ENCODE data around the gene PIPOX. TPM values are rescaled to one million over a fixed set of nuclear protein-coding genes. Genes with fewer than 3 reads are reported as not detected.

The PIPOX gene
- total and polyA plus RNA-seq, 2 of the 8 experiments (the other 6 are each of a cell fraction or from before 2014, with no cell fraction given) = 57.2 to 99.6 TPM

DNA sequence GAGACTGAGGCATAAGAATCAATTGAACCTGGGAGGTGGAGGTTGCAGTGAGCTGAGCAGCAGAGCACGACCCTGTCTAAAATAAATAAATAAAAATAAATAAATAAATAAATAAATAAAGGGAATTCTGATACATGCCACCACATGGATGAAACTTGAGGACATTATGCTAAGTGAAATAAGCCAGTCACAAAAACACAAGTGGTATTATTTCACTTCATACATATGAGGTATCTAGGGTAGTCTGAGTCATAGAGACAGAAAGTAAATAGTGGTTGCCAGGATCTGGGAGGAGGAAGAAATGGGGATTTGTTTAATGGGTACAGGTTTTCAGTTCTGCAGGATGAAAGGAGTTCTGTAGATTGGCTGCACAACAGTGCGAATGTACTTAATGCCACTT is 16.3 kb downstream of the PIPOX start (continued):
- TF ChIP-seq, protein P1, sequence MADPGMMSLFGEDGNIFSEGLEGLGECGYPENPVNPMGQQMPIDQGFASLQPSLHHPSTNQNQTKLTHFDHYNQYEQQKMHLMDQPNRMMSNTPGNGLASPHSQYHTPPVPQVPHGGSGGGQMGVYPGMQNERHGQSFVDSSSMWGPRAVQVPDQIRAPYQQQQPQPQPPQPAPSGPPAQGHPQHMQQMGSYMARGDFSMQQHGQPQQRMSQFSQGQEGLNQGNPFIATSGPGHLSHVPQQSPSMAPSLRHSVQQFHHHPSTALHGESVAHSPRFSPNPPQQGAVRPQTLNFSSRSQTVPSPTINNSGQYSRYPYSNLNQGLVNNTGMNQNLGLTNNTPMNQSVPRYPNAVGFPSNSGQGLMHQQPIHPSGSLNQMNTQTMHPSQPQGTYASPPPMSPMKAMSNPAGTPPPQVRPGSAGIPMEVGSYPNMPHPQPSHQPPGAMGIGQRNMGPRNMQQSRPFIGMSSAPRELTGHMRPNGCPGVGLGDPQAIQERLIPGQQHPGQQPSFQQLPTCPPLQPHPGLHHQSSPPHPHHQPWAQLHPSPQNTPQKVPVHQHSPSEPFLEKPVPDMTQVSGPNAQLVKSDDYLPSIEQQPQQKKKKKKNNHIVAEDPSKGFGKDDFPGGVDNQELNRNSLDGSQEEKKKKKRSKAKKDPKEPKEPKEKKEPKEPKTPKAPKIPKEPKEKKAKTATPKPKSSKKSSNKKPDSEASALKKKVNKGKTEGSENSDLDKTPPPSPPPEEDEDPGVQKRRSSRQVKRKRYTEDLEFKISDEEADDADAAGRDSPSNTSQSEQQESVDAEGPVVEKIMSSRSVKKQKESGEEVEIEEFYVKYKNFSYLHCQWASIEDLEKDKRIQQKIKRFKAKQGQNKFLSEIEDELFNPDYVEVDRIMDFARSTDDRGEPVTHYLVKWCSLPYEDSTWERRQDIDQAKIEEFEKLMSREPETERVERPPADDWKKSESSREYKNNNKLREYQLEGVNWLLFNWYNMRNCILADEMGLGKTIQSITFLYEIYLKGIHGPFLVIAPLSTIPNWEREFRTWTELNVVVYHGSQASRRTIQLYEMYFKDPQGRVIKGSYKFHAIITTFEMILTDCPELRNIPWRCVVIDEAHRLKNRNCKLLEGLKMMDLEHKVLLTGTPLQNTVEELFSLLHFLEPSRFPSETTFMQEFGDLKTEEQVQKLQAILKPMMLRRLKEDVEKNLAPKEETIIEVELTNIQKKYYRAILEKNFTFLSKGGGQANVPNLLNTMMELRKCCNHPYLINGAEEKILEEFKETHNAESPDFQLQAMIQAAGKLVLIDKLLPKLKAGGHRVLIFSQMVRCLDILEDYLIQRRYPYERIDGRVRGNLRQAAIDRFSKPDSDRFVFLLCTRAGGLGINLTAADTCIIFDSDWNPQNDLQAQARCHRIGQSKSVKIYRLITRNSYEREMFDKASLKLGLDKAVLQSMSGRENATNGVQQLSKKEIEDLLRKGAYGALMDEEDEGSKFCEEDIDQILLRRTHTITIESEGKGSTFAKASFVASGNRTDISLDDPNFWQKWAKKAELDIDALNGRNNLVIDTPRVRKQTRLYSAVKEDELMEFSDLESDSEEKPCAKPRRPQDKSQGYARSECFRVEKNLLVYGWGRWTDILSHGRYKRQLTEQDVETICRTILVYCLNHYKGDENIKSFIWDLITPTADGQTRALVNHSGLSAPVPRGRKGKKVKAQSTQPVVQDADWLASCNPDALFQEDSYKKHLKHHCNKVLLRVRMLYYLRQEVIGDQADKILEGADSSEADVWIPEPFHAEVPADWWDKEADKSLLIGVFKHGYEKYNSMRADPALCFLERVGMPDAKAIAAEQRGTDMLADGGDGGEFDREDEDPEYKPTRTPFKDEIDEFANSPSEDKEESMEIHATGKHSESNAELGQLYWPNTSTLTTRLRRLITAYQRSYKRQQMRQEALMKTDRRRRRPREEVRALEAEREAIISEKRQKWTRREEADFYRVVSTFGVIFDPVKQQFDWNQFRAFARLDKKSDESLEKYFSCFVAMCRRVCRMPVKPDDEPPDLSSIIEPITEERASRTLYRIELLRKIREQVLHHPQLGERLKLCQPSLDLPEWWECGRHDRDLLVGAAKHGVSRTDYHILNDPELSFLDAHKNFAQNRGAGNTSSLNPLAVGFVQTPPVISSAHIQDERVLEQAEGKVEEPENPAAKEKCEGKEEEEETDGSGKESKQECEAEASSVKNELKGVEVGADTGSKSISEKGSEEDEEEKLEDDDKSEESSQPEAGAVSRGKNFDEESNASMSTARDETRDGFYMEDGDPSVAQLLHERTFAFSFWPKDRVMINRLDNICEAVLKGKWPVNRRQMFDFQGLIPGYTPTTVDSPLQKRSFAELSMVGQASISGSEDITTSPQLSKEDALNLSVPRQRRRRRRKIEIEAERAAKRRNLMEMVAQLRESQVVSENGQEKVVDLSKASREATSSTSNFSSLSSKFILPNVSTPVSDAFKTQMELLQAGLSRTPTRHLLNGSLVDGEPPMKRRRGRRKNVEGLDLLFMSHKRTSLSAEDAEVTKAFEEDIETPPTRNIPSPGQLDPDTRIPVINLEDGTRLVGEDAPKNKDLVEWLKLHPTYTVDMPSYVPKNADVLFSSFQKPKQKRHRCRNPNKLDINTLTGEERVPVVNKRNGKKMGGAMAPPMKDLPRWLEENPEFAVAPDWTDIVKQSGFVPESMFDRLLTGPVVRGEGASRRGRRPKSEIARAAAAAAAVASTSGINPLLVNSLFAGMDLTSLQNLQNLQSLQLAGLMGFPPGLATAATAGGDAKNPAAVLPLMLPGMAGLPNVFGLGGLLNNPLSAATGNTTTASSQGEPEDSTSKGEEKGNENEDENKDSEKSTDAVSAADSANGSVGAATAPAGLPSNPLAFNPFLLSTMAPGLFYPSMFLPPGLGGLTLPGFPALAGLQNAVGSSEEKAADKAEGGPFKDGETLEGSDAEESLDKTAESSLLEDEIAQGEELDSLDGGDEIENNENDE (IDR thresholded peaks at IDR 0.05; ENCODE audit: insufficient replicate concordance, low read length) = no peak
- TF ChIP-seq HDAC6 (IDR thresholded peaks at IDR 0.05; ENCODE audit: low read depth, low read length) (no peak), MAFK (IDR thresholded peaks at IDR 0.05; ENCODE audit: low read depth, low read length) (no peak), TEAD4 (IDR thresholded peaks at IDR 0.05; ENCODE audit: low read depth, low read length) (no peak), KDM4A (IDR thresholded peaks at IDR 0.05; ENCODE audit: low read depth, low read length, severe bottlenecking) (no peak), CTBP2 (IDR thresholded peaks at IDR 0.05; ENCODE audit: borderline replicate concordance, insufficient read depth, insufficient read length, low read length) (no peak), TBP (IDR thresholded peaks at IDR 0.05; ENCODE audit: low read depth, low read length) (no peak), CHD1 (IDR thresholded peaks at IDR 0.05; ENCODE audit: low read depth, low read length) (no peak), RAD21 (IDR thresholded peaks at IDR 0.05 in 1 of 2, conservative IDR thresholded peaks at IDR 0.05 in 1 of 2; ENCODE audit: low read depth in 2 of 2, low read length in 2 of 2) (no peak), TCF12 (IDR thresholded peaks at IDR 0.05; ENCODE audit: low read depth, low read length) (no peak), TAF7 (optimal IDR thresholded peaks at IDR 0.05; ENCODE audit: borderline replicate concordance, low read depth, low read length) (no peak), SRF (IDR thresholded peaks at IDR 0.05; ENCODE audit: low read depth, low read length) (no peak)
